Central memory CD4-positive, alpha-beta T cell (primary cell): ENCODE data around the gene TRIM72.
"Not testable (repeated sequence)": the region's sequence is repeated elsewhere in the genome, so short reads cannot be mapped to it uniquely, and the experiment has no call there.

Source experiments
- DNase-seq: peaks from one replicate; pipeline ENCODE4 v3.0.0; 2022

TRIM72 gene

GRCh38 chr16:31215287-31216162, 1.6 kb downstream of the TRIM72 start:
- no peak for DNase-seq

DNA sequence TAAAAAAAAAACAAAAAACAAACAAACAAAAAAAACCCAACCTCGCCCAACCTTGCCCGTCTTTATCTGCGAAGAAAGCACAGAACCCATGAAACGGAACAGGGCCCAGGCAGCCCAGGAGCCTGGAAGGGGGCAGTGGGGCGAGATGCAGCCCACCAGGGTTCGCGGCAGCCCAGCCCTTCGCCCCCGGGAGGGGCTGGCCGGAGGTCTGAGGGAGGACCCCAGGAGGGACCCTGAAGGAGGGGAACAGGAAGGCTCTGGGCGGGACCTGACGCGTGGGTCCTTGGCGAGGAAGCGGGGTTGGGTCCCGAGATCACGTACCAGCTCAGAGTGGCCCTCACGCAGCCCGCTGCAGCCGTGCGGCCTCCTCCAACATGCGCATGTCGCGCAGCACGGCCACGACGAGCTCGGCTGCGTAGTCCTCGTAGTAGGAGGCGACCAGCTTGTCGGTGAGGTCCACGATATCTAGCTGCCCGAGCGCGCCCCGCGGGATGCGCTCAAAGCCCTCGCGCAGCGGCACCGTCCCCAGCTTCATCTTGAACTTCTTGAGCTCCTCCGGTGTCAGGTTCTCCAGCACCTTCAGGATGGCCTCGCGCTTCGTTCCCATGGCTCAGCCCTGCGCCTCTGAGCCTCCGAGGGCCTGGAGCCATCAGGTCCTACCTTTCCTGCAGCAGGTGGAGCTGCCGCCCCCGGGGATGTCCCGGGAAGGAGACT, 2.7 kb downstream of the TRIM72 start, which contains the start of gene PYDC1:
TSS of gene PYDC1 (minus strand) at position 714 of the 714 bp plus-strand sequence. CDS start at position 607, 107 bp downstream.
- DNase-seq: no peak

GRCh38 chr16:31217136-31217530, 3.2 kb downstream of the TRIM72 start:
- DNase-seq: no peak

- DNase-seq: no peak
Observed at GRCh38 chr16:31219154-31219741, 5.3 kb downstream of the TRIM72 start.

DNA sequence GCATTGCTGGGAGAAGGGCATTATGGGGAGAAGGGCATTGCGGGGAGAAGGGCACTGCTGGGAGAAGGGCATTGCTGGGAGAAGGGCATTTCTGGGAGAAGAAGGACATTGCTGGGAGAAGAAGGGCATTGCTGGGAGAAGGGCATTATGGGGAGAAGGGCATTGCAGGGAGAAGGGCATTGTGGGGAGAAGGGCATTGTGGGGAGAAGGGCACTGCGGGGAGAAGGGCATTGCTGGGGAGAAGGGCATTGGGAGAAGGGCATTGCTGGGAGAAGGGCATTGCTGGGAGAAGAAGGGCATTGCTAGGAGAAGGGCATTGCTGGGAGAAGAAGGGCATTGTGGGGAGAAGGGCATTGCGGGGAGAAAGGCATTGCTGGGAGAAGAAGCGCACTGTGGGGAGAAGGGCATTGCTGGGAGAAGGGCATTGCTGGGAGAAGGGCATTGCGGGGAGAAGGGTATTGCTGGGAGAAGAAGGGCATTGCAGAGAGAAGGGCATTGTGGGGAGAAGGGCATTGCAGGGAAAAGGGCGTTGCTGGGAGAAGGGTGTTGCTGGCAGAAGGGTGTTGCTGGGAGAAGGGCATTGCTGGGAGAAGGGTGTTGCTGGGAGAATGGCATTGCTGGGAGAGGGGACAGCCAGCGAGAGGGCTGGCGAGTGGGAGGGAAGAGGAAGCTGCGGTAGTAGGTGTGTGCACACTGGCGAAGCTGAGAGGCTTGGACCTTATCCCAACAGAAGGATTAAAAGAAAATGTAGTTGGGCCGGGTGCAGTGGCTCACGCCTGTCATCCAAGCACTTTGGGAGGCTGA, 7.6 kb downstream of the TRIM72 start:
- DNase-seq: no peak

- no peak for DNase-seq
Observed at GRCh38 chr16:31223044-31223443, 9.1 kb downstream of the TRIM72 start.

GRCh38 chr16:31224092-31224955, 10.4 kb downstream of the TRIM72 start:
- DNase-seq: no peak

- DNase-seq: no peak
Observed at GRCh38 chr16:31225193-31225592, 11.3 kb downstream of the TRIM72 start.

GRCh38 chr16:31228206-31228605, 14.3 kb downstream of the TRIM72 start:
- no peak for DNase-seq

DNA sequence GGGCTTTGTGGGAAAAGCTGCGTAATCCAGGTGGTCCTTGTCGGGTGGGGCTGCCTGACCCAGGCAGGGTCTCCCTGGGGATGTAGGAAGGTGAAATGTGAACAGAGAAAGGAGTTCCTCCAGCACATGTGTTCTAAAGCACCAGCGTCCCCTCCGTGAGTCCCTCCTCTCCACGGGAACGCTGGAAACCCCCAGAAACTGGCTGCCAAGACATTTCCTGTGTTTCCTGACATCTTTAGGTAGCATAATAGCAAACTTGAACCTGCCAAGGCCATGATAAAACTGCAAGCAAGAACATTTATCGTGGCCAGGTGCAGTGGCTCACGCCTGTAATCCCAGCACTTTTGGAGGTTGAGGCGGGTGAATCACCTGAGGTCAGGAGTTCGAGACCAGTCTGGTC, 15.6 kb downstream of the TRIM72 start:
- DNase-seq: no peak

DNA sequence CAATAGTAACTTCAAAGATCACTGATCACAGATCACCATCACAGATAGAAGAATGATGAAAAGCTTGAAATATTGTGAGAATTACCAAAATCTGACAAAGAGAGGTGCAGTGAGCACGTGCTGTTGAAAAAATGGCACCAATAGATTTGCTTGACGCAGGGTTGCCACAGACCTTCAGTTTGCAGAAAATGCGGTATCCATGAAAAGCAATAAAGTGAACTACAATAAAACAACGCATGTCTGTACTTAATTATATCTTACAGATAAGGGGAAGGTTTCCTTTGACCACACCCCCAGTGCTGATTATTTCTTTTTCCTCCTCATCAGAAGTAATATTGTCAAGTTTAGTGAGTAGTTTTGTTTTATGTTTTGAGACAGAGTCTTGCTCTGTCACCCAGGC, 24.1 kb downstream of the TRIM72 start:
- DNase-seq: no peak

- DNase-seq: no peak
Observed at GRCh38 chr16:31242206-31242605, 28.3 kb downstream of the TRIM72 start.

DNA sequence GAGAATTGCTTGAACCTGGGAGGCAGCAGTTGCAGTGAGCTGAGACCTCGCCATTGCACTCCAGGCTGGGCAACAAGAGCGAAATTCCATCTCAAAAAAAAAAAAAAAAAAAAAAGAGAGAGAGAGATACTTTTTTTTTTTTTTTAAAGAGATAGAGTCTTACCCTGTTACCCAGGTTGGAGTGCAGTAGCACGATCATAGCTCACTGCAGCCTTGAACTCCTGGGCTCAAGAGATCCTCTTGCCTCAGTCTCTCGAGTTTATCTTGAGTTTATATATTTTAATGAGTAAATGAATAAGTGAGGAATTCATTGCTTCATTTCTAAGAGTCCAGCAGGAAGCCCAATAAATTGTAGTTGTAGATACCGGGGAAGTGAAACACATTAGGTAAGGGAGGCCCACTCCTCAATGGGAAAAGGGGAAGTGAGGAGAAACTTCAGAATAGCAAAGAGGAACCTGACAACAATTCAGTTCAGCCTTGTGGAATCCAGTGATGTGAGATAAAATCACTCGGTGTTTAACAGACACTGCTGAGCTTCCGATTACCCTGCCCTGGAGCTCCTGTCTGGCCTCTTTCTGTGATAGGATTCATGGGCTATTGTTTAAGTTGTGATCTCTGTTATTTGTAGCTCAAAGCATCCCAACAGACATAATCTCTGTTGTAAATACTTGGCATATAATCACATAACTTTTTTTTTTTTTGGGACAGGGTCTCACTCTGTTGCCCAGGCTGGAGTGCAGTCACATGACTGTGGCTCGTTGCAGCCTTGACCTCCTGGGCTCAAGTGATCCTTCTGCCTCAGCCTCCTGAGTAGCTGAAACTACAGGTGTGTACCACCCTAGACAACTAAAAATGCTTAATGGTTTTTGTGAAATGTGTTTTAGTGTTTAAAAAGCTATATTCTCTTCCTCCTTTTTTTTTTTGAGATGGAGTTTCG, 30.1 kb downstream of the TRIM72 start:
- DNase-seq: no peak

GRCh38 chr16:31245598-31245997, 31.7 kb downstream of the TRIM72 start:
- not testable (repeated sequence) for DNase-seq

GRCh38 chr16:31246296-31246695, 32.4 kb downstream of the TRIM72 start:
- no peak for DNase-seq

DNA sequence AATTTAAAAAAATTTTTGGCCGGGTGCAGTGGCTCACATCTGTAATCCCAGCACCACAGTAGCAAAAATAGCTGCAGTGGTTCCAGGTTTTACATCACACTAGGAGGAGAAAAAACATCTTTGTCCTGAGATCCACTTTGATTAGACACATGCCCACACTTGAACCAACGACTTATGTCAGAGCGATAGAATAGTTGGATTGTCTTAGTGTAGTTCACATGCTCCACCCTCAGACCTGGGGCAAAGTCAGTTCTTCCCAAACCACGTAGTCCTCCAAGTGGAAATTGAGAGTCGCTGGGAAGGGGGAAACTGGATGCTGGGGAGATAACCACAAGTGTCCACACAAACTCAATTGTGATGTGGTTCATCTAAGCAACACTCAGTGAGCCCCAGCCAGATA, 34.4 kb downstream of the TRIM72 start:
- DNase-seq: no peak

DNA sequence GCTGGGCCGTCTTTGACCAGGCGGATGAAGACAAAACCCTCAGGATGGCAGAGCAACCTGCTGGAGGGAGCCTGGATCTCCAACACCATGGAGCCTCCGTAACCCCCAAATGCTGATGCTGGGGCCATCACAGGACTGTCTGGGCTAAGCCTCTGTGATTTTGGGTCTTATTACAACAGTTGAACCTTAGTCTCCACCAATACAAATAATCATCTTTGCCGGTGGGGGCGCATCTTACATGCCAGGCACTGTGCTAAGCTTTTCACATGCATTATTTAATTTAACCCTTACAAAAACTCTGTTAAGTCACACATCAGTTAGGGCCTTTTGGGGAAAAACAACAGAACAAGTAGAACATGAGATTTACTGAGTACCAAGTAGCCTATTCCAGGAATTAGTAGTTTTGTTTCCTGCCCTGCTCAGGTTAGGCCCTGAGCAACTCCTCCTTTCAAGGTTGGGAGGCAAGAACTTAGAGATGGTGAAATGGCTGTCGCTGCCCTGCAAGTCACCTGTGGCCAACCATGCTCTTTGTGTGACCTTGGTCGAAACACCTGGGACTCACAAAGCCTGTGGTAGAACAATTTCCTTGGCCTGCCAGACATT, 37.0 kb downstream of the TRIM72 start:
- no peak for DNase-seq

GRCh38 chr16:31251435-31251834, 37.5 kb downstream of the TRIM72 start:
- no peak for DNase-seq

DNA sequence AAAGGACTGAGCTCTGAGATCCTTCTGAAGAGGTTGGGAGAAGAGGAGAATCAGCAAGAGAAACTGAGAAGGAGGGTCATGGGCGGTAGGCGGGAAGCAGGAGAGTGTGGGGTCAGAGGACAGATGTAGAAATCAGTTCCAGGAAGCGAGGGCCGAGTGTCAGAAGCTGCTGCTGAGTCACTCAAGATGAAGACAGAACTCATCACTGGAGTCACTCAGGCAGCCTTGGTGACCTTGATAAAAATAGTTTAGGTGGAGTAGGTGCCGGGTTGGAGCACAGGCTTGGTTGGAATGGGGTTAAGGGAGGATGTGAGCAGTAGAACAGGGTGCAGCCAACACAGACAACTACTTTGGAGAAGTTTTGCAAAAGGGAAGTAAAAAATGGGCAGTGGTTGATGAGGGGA, 39.7 kb downstream of the TRIM72 start:
- no peak for DNase-seq

GRCh38 chr16:31256466-31256865, 42.5 kb downstream of the TRIM72 start:
- no peak for DNase-seq
